ENCODE results near the gene B3GLCT. TPM values are rescaled to one million over a fixed set of nuclear protein-coding genes. Genes with fewer than 3 reads are reported as not detected.

B3GLCT gene
- total and polyA plus RNA-seq, 10 donors = 2.0 to 9.2 (median 5.5) TPM

GRCh38 chr13:31198519-31198918 is 1.3 kb upstream of the B3GLCT start:
- Histone ChIP-seq H3K4me3 (no peak overlapping the region), H3K27ac (no peak overlapping the region), H3K4me1 (peaks cover 9 to 35% (median 23%) of the 10 kb centered on the region in 6 donors), H3K27me3 (replicated peaks in 1 of 7) (no peaks in the 10 kb centered on the region), H3K9me3 (no peaks in the 10 kb centered on the region), H3K36me3 (no peaks in the 10 kb centered on the region)
- WGBS, 5 donors = 63 to 82% (median 71%) methylated on average over 3 of the region's 3 CpGs
- intact Hi-C loops (cut with DNase I; ENCODE audit: low total_unique reads) = no loop called here
- no peak for TF ChIP-seq POLR2AphosphoS5 (IDR thresholded peaks at IDR 0.05)
- no peak for TF ChIP-seq POLR2A (IDR thresholded peaks at IDR 0.05)
- TF ChIP-seq, protein P1, sequence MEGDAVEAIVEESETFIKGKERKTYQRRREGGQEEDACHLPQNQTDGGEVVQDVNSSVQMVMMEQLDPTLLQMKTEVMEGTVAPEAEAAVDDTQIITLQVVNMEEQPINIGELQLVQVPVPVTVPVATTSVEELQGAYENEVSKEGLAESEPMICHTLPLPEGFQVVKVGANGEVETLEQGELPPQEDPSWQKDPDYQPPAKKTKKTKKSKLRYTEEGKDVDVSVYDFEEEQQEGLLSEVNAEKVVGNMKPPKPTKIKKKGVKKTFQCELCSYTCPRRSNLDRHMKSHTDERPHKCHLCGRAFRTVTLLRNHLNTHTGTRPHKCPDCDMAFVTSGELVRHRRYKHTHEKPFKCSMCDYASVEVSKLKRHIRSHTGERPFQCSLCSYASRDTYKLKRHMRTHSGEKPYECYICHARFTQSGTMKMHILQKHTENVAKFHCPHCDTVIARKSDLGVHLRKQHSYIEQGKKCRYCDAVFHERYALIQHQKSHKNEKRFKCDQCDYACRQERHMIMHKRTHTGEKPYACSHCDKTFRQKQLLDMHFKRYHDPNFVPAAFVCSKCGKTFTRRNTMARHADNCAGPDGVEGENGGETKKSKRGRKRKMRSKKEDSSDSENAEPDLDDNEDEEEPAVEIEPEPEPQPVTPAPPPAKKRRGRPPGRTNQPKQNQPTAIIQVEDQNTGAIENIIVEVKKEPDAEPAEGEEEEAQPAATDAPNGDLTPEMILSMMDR (IDR thresholded peaks at IDR 0.05 in 8 of 11, conservative IDR thresholded peaks at IDR 0.05 in 3 of 11) = no peak
- no peak for DNase-seq

DNA sequence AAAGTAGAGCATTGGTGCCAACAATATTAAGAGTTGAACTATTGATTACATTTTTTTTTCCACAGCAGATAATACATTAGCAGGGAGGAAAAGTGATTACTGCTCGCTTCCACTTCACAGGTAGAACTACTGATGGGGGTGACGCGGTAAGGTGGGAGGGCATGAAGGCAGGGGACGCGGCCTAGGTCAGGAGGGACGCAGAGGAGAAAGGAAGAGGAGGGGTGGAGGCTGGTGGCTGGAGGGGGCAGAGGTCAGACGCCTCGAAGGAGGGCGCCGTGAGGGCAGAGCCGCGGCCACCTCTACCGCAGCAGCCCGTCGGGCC is 287 bp upstream of the B3GLCT start:
- WGBS, 5 donors = 5 to 10% (median 6%) methylated on average over 14 to 15 of the region's 15 CpGs
- Histone ChIP-seq H3K4me3 (peak overlapping the region; percentile 63 to 93 (median 68)), H3K27ac (peak overlapping the region; percentile 89 to 99 (median 97)), H3K27me3 (replicated peaks in 1 of 7) (no peaks in the 10 kb centered on the region), H3K36me3 (no peaks in the 10 kb centered on the region), H3K4me1 (peaks cover 9 to 35% (median 23%) of the 10 kb centered on the region in 6 donors), H3K9me3 (no peaks in the 10 kb centered on the region)
- TF ChIP-seq, protein P1 (IDR thresholded peaks at IDR 0.05 in 8 of 11, conservative IDR thresholded peaks at IDR 0.05 in 3 of 11) = peak in 1 of 11 experiments; percentile 56
- TF ChIP-seq POLR2A (IDR thresholded peaks at IDR 0.05) = no peak
- no peak for DNase-seq
- intact Hi-C loops (cut with DNase I; ENCODE audit: low total_unique reads) = no loop called here

DNA sequence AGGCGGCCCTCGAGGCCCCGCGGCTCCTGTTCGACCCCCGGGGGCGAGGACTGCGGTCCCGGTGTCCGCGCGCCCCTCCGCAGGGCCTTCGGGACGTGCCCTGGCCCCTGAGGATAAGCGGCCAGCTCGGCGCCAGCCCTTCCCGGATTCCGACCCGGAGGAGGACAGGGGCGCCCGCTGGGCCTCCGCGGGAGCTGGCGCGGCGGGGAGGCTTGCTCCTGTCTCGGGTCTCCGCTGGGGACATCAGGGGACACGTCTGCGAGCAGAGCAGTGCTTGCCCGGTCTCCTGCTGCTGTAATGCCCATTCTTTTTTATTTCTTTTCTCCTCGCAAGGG is 829 bp downstream of the B3GLCT start:
- DNase-seq = peak; percentile 93
- 0 to 2% (median 0%) methylated on average over 32 to 34 of the region's 34 CpGs for WGBS, 5 donors
- no peaks in the 10 kb centered on the region for H3K27me3 ChIP-seq (replicated peaks in 1 of 7)

GRCh38 chr13:31201341-31202031 is 1.7 kb downstream of the B3GLCT start:
- Histone ChIP-seq H3K27ac (peak overlapping the region in 4 of 8 donors; percentile 97 to 99 (median 97)), H3K4me3 (peak overlapping the region in 5 of 8 donors; percentile 67 to 93 (median 68)), H3K36me3 (no peaks in the 10 kb centered on the region), H3K9me3 (no peaks in the 10 kb centered on the region), H3K4me1 (peaks cover 9 to 35% (median 23%) of the 10 kb centered on the region in 6 donors), H3K27me3 (replicated peaks in 1 of 7) (no peaks in the 10 kb centered on the region)
- WGBS, 5 donors = 50 to 63% (median 57%) methylated on average over 7 of the region's 7 CpGs
- DNase-seq = no peak
- no peak for TF ChIP-seq POLR2A (IDR thresholded peaks at IDR 0.05)
- no peak for TF ChIP-seq POLR2AphosphoS5 (IDR thresholded peaks at IDR 0.05)
- TF ChIP-seq, protein P1 (IDR thresholded peaks at IDR 0.05 in 8 of 11, conservative IDR thresholded peaks at IDR 0.05 in 3 of 11) = no peak
- intact Hi-C loops (cut with DNase I; ENCODE audit: low total_unique reads) = no loop called here

More for the DNA sequence above, 829 bp downstream of the B3GLCT start:
- peak overlapping the region; percentile 89 to 99 (median 97) for H3K27ac ChIP-seq
- H3K4me3 ChIP-seq = peak overlapping the region; percentile 63 to 93 (median 68)
- TF ChIP-seq POLR2A (IDR thresholded peaks at IDR 0.05) = no peak
- peak in 2 of 3 donors; percentile 37 to 46 for TF ChIP-seq POLR2AphosphoS5 (IDR thresholded peaks at IDR 0.05)
- TF ChIP-seq, protein P1 (IDR thresholded peaks at IDR 0.05 in 8 of 11, conservative IDR thresholded peaks at IDR 0.05 in 3 of 11) = no peak
- no peaks in the 10 kb centered on the region for H3K36me3 ChIP-seq
- no peaks in the 10 kb centered on the region for H3K9me3 ChIP-seq
- H3K4me1 ChIP-seq = peaks cover 9 to 35% (median 23%) of the 10 kb centered on the region in 6 donors
- intact Hi-C loops (cut with DNase I; ENCODE audit: low total_unique reads) = no loop called here

All from spleen (tissue), 11 donors.